H1 (cell line): ENCODE measurements around the gene NEK9. TPM values are rescaled to one million over a fixed set of nuclear protein-coding genes. Genes with fewer than 3 reads are reported as not detected.

ENCODE experiments used
- CTCF ChIA-PET: fragments of 300-600 bp; sonication (Branson Sonifier 250); formaldehyde crosslinking; loops from one replicate; lab custom pipeline; 2021; ENCODE audit not compliant: partially characterized antibody; lab: Charles Lee
- POLR2A ChIA-PET: fragments of 300-600 bp; sonication (Branson Sonifier 250); formaldehyde crosslinking; loops from one replicate; lab custom pipeline; 2021; ENCODE audit warnings: inconsistent platforms; ENCODE audit not compliant: partially characterized antibody; lab: Charles Lee
- DNase-seq, 2 experiments: peaks; one replicate each; pipeline versions ENCODE4 v3.0.0 to v3.0.0-alpha.2; 2010 to 2022; ENCODE audit warnings: low spot score in 2 of 2, low read depth in 1 of 2, mixed read lengths in 1 of 2
- FAIRE-seq: peaks from 2 replicates; lab custom pipeline; 2011; peaks lifted over from hg19 to GRCh38; lab: Jason Lieb, UNC
- H2AFZ ChIP-seq: 2 replicates; pipeline ENCODE4 v1.8.1; 2012; ENCODE audit warnings: low read length, inconsistent platforms
- H2AK5ac ChIP-seq: 2 replicates; pipeline ENCODE4 v1.6.1; 2013; ENCODE audit warnings: low read depth, low read length
- H2BK120ac ChIP-seq: replicated peaks from 2 replicates; pipeline ENCODE3; 2013; ENCODE audit warnings: low read depth, low read length, inconsistent platforms
- H2BK12ac ChIP-seq: 2 replicates; pipeline ENCODE4 v1.6.1; 2013; ENCODE audit warnings: low read depth, low read length
- H2BK15ac ChIP-seq: 2 replicates; pipeline ENCODE4 v1.6.1; 2013; ENCODE audit warnings: low read length
- H2BK20ac ChIP-seq: 2 replicates; pipeline ENCODE4 v1.6.1; 2013; ENCODE audit warnings: low read length
- H2BK5ac ChIP-seq: 2 replicates; pipeline ENCODE4 v1.6.1; 2013; ENCODE audit warnings: low read depth, low read length
- H3K14ac ChIP-seq: 2 replicates; pipeline ENCODE4 v1.6.1; 2013; ENCODE audit warnings: inconsistent platforms; ENCODE audit not compliant: insufficient read length
- H3K18ac ChIP-seq: 2 replicates; pipeline ENCODE4 v1.6.1; 2013; ENCODE audit warnings: low read length; ENCODE audit errors: extremely low read depth
- H3K23ac ChIP-seq: 2 replicates; pipeline ENCODE4 v1.6.1; 2013; ENCODE audit warnings: inconsistent platforms; ENCODE audit not compliant: insufficient read length
- H3K23me2 ChIP-seq: 2 replicates; pipeline ENCODE4 v1.6.1; 2013; ENCODE audit warnings: low read depth, low read length
- H3K27ac ChIP-seq: 2 replicates; pipeline ENCODE4 v1.6.1; 2011; ENCODE audit warnings: low read depth, low read length, inconsistent platforms
- H3K27me3 ChIP-seq, 4 experiments: replicated peaks in 1 of 4; 1 replicate in 1 of 4; 2 replicates in 3 of 4; pipeline versions ENCODE4 v1.6.1 to v1.8.1; 2011 to 2013; ENCODE audit warnings: low read length in 3 of 4, mild to moderate bottlenecking in 3 of 4, inconsistent platforms in 2 of 4, mixed read lengths in 2 of 4, moderate library complexity in 1 of 4; ENCODE audit not compliant: control insufficient read depth in 3 of 4, insufficient read depth in 3 of 4; ENCODE audit errors: extremely low read depth in 1 of 4
- H3K36me3 ChIP-seq, 4 experiments: 2 replicates each; pipeline versions ENCODE4 v1.6.1 to v1.8.1; 2011 to 2013; ENCODE audit warnings: mild to moderate bottlenecking in 4 of 4, low read length in 3 of 4, moderate library complexity in 2 of 4, control low read depth in 1 of 4, inconsistent platforms in 1 of 4; ENCODE audit not compliant: insufficient read depth in 4 of 4, control insufficient read depth in 2 of 4
- H3K4ac ChIP-seq: replicated peaks from 2 replicates; pipeline ENCODE3; 2013; ENCODE audit warnings: low read length, low read depth, mixed read lengths, inconsistent platforms; ENCODE audit not compliant: insufficient read length
- H3K4me1 ChIP-seq, 4 experiments: replicated peaks in 1 of 4; 1 replicate in 1 of 4; 2 replicates in 3 of 4; pipeline versions ENCODE4 v1.6.1 to v1.8.1; 2011 to 2013; ENCODE audit warnings: low read length in 3 of 4, inconsistent platforms in 2 of 4, mixed read lengths in 1 of 4; ENCODE audit not compliant: insufficient read depth in 4 of 4, control insufficient read depth in 3 of 4
- H3K4me2 ChIP-seq, 2 experiments: 2 replicates each; pipeline versions ENCODE4 v1.6.1 to v1.8.1; 2011 to 2013; ENCODE audit warnings: low read depth in 2 of 2, low read length in 2 of 2, control low read depth in 1 of 2, inconsistent platforms in 1 of 2, mild to moderate bottlenecking in 1 of 2; ENCODE audit not compliant: insufficient read depth in 1 of 2
- H3K4me3 ChIP-seq, 4 experiments: fragments of 200-600, 300-600 bp in 1 of 4; sonication (generic), shearing (Covaris generic), sonication (Bioruptor Twin) in 1 of 4; 2 replicates each; pipeline versions ENCODE4 v1.5.1 to v1.8.1; 2011 to 2016; ENCODE audit warnings: low read length in 4 of 4, low read depth in 3 of 4, control low read depth in 2 of 4, inconsistent platforms in 2 of 4, mild to moderate bottlenecking in 2 of 4, mixed read lengths in 1 of 4, moderate library complexity in 1 of 4; ENCODE audit not compliant: insufficient read depth in 2 of 4; ENCODE audit errors: extremely low read depth in 1 of 4
- H3K56ac ChIP-seq: replicated peaks from 2 replicates; pipeline ENCODE3; 2013; ENCODE audit warnings: low read depth, mild to moderate bottlenecking, mixed read lengths, low read length, inconsistent platforms; ENCODE audit not compliant: insufficient read length
- H3K79me1 ChIP-seq: 2 replicates; pipeline ENCODE4 v1.6.1; 2013; ENCODE audit warnings: low read depth, low read length, control low read depth
- H3K79me2 ChIP-seq, 2 experiments: 2 replicates each; pipeline versions ENCODE4 v1.6.1 to v1.8.1; 2012 to 2013; ENCODE audit warnings: low read length in 2 of 2, mild to moderate bottlenecking in 2 of 2, inconsistent platforms in 1 of 2; ENCODE audit not compliant: insufficient read depth in 2 of 2, control insufficient read depth in 1 of 2
- H3K9ac ChIP-seq, 4 experiments: replicated peaks in 1 of 4; 1 replicate in 1 of 4; 2 replicates in 3 of 4; pipeline versions ENCODE4 v1.6.1 to v1.8.1; 2011 to 2013; ENCODE audit warnings: low read depth in 3 of 4, low read length in 3 of 4, control low read depth in 2 of 4, mild to moderate bottlenecking in 2 of 4, moderate library complexity in 2 of 4, inconsistent platforms in 1 of 4; ENCODE audit errors: extremely low read depth in 1 of 4
- H3K9me3 ChIP-seq, 2 experiments: 2 replicates each; pipeline versions ENCODE4 v1.6.1 to v1.8.1; 2012 to 2013; ENCODE audit warnings: mild to moderate bottlenecking in 2 of 2, moderate library complexity in 2 of 2, control low read depth in 1 of 2, inconsistent platforms in 1 of 2, low read depth in 1 of 2, low read length in 1 of 2, mixed read lengths in 1 of 2; ENCODE audit not compliant: insufficient read depth in 2 of 2
- H4K20me1 ChIP-seq, 2 experiments: replicated peaks in 1 of 2; 2 replicates each; pipeline versions ENCODE3 to v1.8.1; 2011 to 2013; ENCODE audit warnings: inconsistent platforms in 2 of 2, low read length in 2 of 2, mild to moderate bottlenecking in 1 of 2; ENCODE audit not compliant: insufficient read depth in 2 of 2, control insufficient read depth in 1 of 2
- H4K5ac ChIP-seq: 2 replicates; pipeline ENCODE4 v1.6.1; 2013; ENCODE audit warnings: low read length, low read depth, mixed read lengths, inconsistent platforms; ENCODE audit not compliant: insufficient read length
- H4K8ac ChIP-seq: 2 replicates; pipeline ENCODE4 v1.8.0; 2013; ENCODE audit warnings: mild to moderate bottlenecking, moderate library complexity, low read length, inconsistent platforms; ENCODE audit not compliant: insufficient read depth; ENCODE audit errors: extremely low read depth
- H4K91ac ChIP-seq: replicated peaks from 2 replicates; pipeline ENCODE3; 2013; ENCODE audit warnings: low read length, mixed read lengths, inconsistent platforms; ENCODE audit not compliant: insufficient read length
- ATF3 ChIP-seq: IDR thresholded peaks from 2 replicates; pipeline ENCODE4 v1.6.1; 2011; ENCODE audit warnings: low read depth, mild to moderate bottlenecking, low read length; ENCODE audit not compliant: insufficient read depth
- CHD1 ChIP-seq: IDR thresholded peaks from 2 replicates; pipeline ENCODE4 v1.6.1; 2012; ENCODE audit warnings: low read depth, low read length, improper control_type of control experiment
- CTBP2 ChIP-seq: IDR thresholded peaks from 2 replicates; pipeline ENCODE4 v1.7.0; 2011; ENCODE audit warnings: borderline replicate concordance, mild to moderate bottlenecking, moderate library complexity, mixed read lengths, low read length; ENCODE audit not compliant: insufficient read depth, insufficient read length
- CTCF ChIP-seq, 3 experiments: IDR thresholded peaks; 1 replicate in 2 of 3; 2 replicates in 1 of 3; pipeline versions ENCODE4 v1.5.1 to v1.6.1; 2011; ENCODE audit warnings: low read length in 3 of 3, mild to moderate bottlenecking in 3 of 3, inconsistent platforms in 2 of 3, low read depth in 1 of 3, moderate library complexity in 1 of 3; ENCODE audit not compliant: insufficient read depth in 1 of 3; ENCODE audit errors: control extremely low read depth in 1 of 3
- GABPA ChIP-seq: IDR thresholded peaks from 2 replicates; pipeline ENCODE4 v1.6.1; 2011; ENCODE audit warnings: mild to moderate bottlenecking, low read length, moderate library complexity, borderline replicate concordance; ENCODE audit not compliant: insufficient read depth
- HDAC6 ChIP-seq: IDR thresholded peaks from one replicate; pipeline ENCODE4 v1.7.1; 2012; ENCODE audit warnings: low read depth, mild to moderate bottlenecking, inconsistent platforms, low read length, moderate library complexity
- JUND ChIP-seq: IDR thresholded peaks from 2 replicates; pipeline ENCODE4 v1.6.1; 2011; ENCODE audit warnings: mild to moderate bottlenecking, improper control_type of control experiment, low read length
- KDM1A ChIP-seq: fragments of 200-600, 300-600 bp; sonication (generic); IDR thresholded peaks from 2 replicates; pipeline ENCODE4 v1.7.1; 2016; ENCODE audit warnings: mild to moderate bottlenecking, low read length, borderline replicate concordance
- POU5F1 ChIP-seq: IDR thresholded peaks from 2 replicates; pipeline ENCODE4 v1.6.1; 2011; ENCODE audit warnings: low read depth, mild to moderate bottlenecking, low read length, moderate library complexity
- SIX5 ChIP-seq: IDR thresholded peaks from 2 replicates; pipeline ENCODE4 v1.6.1; 2011; ENCODE audit warnings: mild to moderate bottlenecking, low read depth, low read length
- ZNF274 ChIP-seq: IDR thresholded peaks from 2 replicates; pipeline ENCODE4 v1.7.0; 2012; ENCODE audit warnings: low read length, borderline replicate concordance; ENCODE audit errors: extremely low read depth
- WGBS, 2 experiments: shearing (Covaris generic) in 1 of 2; methylation state at CpG; one replicate each; pipeline versions ENCODE4 v1.1.6 to v1.1.7; 2013 to 2015; ENCODE audit warnings: low lambda C conversion rate in 2 of 2, mixed read lengths in 2 of 2, inconsistent platforms in 1 of 2, low coverage in 1 of 2, missing lambda C conversion rate in 1 of 2; ENCODE audit not compliant: insufficient replicate concordance in 2 of 2, insufficient coverage in 1 of 2, insufficient read length in 1 of 2; ENCODE audit errors: extremely low coverage in 1 of 2, missing lambda C conversion rate in 1 of 2; 5-methylcytosine and 5-hydroxymethylcytosine counted together
- polyA plus RNA-seq, 7 experiments: library from polyadenylated mRNA; depleted of rRNA in 3 of 7; stranded (reverse) in 5 of 7; unstranded in 2 of 7; fragments of >200 nt in 5 of 7; fragments of 200-250 nt in 2 of 7; gene quantifications; 1 replicate in 5 of 7; 2 replicates in 1 of 7; 4 replicates in 1 of 7; pipeline versions ENCODE4 v1.2.1 to v1.2.3, GENCODE V29; 2011 to 2013; ENCODE audit warnings: missing spikeins in 2 of 7, mixed read lengths in 2 of 7
- total RNA-seq: library from RNA; stranded (reverse); fragmentation: NEBNext Ultra II Directional; extraction: Animal tissue kit (Norgen Biotek cat#: 25700); gene quantifications from 2 replicates; pipeline ENCODE4 v1.2.1, GENCODE V29; 2021

The NEK9 gene
- total and polyA plus RNA-seq, 2 of the 8 experiments (the other 6 are each of a cell fraction or from before 2014, with no cell fraction given), result 16.0 to 43.6 TPM

- H3K79me1 ChIP-seq, result no peaks in the 10 kb centered on the region
- H3K9ac ChIP-seq, result no peak overlapping the region
- no peak overlapping the region for H4K91ac ChIP-seq
- FAIRE-seq (no peak), DNase-seq (no peak)
- H2AFZ ChIP-seq, result no peak overlapping the region
- no peak overlapping the region for H3K56ac ChIP-seq
- no peak overlapping the region for H3K18ac ChIP-seq
- peaks cover 0 to 15% (median 1%) of the 10 kb centered on the region in 4 experiments; a peak in 5 of 8 replicates for H3K36me3 ChIP-seq
- POLR2A ChIA-PET, result interaction anchor here (1.2 to 1.7 kb wide), 4 partner anchors 19 to 65 kb away, joined by 3 to 4 read pairs (median 3); partner anchors contain the start of gene ACYP1
- no peak overlapping the region for H3K27ac ChIP-seq
- H4K5ac ChIP-seq, result no peak overlapping the region
- H3K23ac ChIP-seq, result no peak overlapping the region
- 93% methylated on average over 8 of the region's 8 CpGs; no CpG with 5 or more reads in 1 of the 2 experiments for WGBS, 2 experiments
- no peak overlapping the region for H2BK120ac ChIP-seq
- H2BK15ac ChIP-seq, result no peak overlapping the region
- no peaks in the 10 kb centered on the region for H3K9me3 ChIP-seq
- H2AK5ac ChIP-seq, result no peak overlapping the region
- no peak overlapping the region for H3K14ac ChIP-seq
- H3K79me2 ChIP-seq, result no peaks in the 10 kb centered on the region
- no peaks in the 10 kb centered on the region for H3K27me3 ChIP-seq
- H2BK5ac ChIP-seq, result no peak overlapping the region
- H4K8ac ChIP-seq, result no peak overlapping the region
- H3K4me3 ChIP-seq, result no peak overlapping the region
- no peak overlapping the region for H2BK12ac ChIP-seq
- no peak overlapping the region for H2BK20ac ChIP-seq
- H3K4me2 ChIP-seq, result no peak overlapping the region
- no peak overlapping the region for H3K4ac ChIP-seq
- H3K23me2 ChIP-seq, result no peaks in the 10 kb centered on the region
- H4K20me1 ChIP-seq, result no peaks in the 10 kb centered on the region
- CTCF ChIA-PET, result interaction anchor here (1.2 to 3.4 kb wide), 2 partner anchors 44 to 100 kb away, joined by 3 to 12 read pairs; no protein-coding TSS in a partner anchor
- no peaks in the 10 kb centered on the region for H3K4me1 ChIP-seq
- TF ChIP-seq HDAC6, result no peak
- no peak for TF ChIP-seq SIX5
- TF ChIP-seq JUND, result no peak
- no peak for TF ChIP-seq ATF3
- TF ChIP-seq GABPA, result no peak
- TF ChIP-seq ZNF274, result no peak
- no peak for TF ChIP-seq POU5F1
- no peak for TF ChIP-seq KDM1A
- no peak for TF ChIP-seq CTCF (IDR thresholded peaks at IDR 0.05; ENCODE audit: control extremely low read depth in 1 of 3, insufficient read depth in 1 of 3, low read depth in 1 of 3, low read length in 3 of 3)
- TF ChIP-seq CHD1, result no peak
- TF ChIP-seq CTBP2, result no peak
These were observed 82.1 kb downstream of the NEK9 start for GRCh38 chr14:75044752-75045151.
